GM23338 (cell line): Measurements from ENCODE around the gene PDE6A. TPM values are rescaled to one million over a fixed set of nuclear protein-coding genes. Genes with fewer than 3 reads are reported as not detected.

Source experiments
- ATAC-seq: fragments of 200-7000 bp; cut with Tn5 transposase; 3 replicates; pipeline ENCODE4 v1.9.1; 2020
- DNase-seq: peaks from one replicate; pipeline ENCODE4 v3.0.0-alpha.2; 2015; ENCODE audit warnings: low spot score
- H2AFZ ChIP-seq: fragments of 200-600 bp; sonication (generic); 2 replicates; pipeline ENCODE4 v1.8.0; 2016; ENCODE audit warnings: antibody characterized with exemption, mild to moderate bottlenecking, moderate library complexity
- H3F3A ChIP-seq: fragments of 200-600 bp; sonication (generic); replicated peaks from 2 replicates; pipeline ENCODE4 v1.8.0; 2017; ENCODE audit warnings: antibody characterized with exemption, mixed run types, low read depth
- H3K27ac ChIP-seq: fragments of 200-600 bp; sonication (generic); 2 replicates; pipeline ENCODE4 v1.6.1; 2016; ENCODE audit warnings: low read depth
- H3K27me3 ChIP-seq: fragments of 200-600 bp; sonication (generic); 2 replicates; pipeline ENCODE4 v1.8.0; 2016; ENCODE audit warnings: mild to moderate bottlenecking, mixed run types, moderate library complexity; ENCODE audit not compliant: insufficient read depth
- H3K36me3 ChIP-seq: fragments of 200-600 bp; sonication (generic); 2 replicates; pipeline ENCODE4 v1.8.0; 2016; ENCODE audit warnings: mild to moderate bottlenecking; ENCODE audit not compliant: insufficient read depth
- H3K4me1 ChIP-seq: fragments of 200-600 bp; sonication (generic); 2 replicates; pipeline ENCODE4 v1.8.0; 2016; ENCODE audit warnings: mild to moderate bottlenecking, moderate library complexity; ENCODE audit not compliant: insufficient read depth
- H3K4me2 ChIP-seq: fragments of 200-600 bp; sonication (generic); 2 replicates; pipeline ENCODE4 v1.7.1; 2017; ENCODE audit warnings: mixed run types
- H3K4me3 ChIP-seq: fragments of 200-600 bp; sonication (generic); 2 replicates; pipeline ENCODE4 v1.6.1; 2016; ENCODE audit warnings: mixed run types
- H3K79me2 ChIP-seq: fragments of 200-600 bp; sonication (generic); replicated peaks from 2 replicates; pipeline ENCODE4 v1.8.0; 2017; ENCODE audit warnings: mild to moderate bottlenecking; ENCODE audit not compliant: insufficient read depth
- H3K9me2 ChIP-seq: fragments of 200-600 bp; sonication (generic); 2 replicates; pipeline ENCODE4 v1.8.0; 2017; ENCODE audit not compliant: insufficient read depth
- H4K20me1 ChIP-seq: fragments of 200-600 bp; sonication (generic); replicated peaks from 2 replicates; pipeline ENCODE4 v1.8.0; 2017; ENCODE audit warnings: mild to moderate bottlenecking; ENCODE audit not compliant: insufficient read depth
- H3K27ac Mint-ChIP-seq: 2 replicates; pipeline ENCODE4 v1.8.0; 2020; ENCODE audit warnings: inconsistent platforms, mild to moderate bottlenecking, moderate library complexity, mixed read lengths
- H3K27me3 Mint-ChIP-seq: 3 replicates; pipeline ENCODE4 v1.8.0; 2022; ENCODE audit warnings: low read depth, mild to moderate bottlenecking, moderate library complexity, mixed read lengths, inconsistent platforms; ENCODE audit not compliant: insufficient read depth, poor library complexity
- H3K36me3 Mint-ChIP-seq: 3 replicates; pipeline ENCODE4 v1.8.0; 2021; ENCODE audit warnings: low read depth, mild to moderate bottlenecking, inconsistent platforms, moderate library complexity, mixed read lengths
- H3K4me1 Mint-ChIP-seq: 3 replicates; pipeline ENCODE4 v1.8.0; 2020; ENCODE audit warnings: mild to moderate bottlenecking, inconsistent platforms, mixed read lengths
- H3K4me3 Mint-ChIP-seq: 3 replicates; pipeline ENCODE4 v1.8.0; 2021; ENCODE audit warnings: moderate library complexity, mild to moderate bottlenecking, inconsistent platforms, mixed read lengths
- H3K9me3 Mint-ChIP-seq: 3 replicates; pipeline ENCODE4 v1.8.0; 2020; ENCODE audit warnings: moderate library complexity, mild to moderate bottlenecking, inconsistent platforms, mixed read lengths
- CREB1 ChIP-seq: fragments of 250-450 bp; sonication (Bioruptor Pico); IDR thresholded peaks from 2 replicates; pipeline ENCODE4 v1.5.0; 2020; ENCODE audit warnings: low read depth, mild to moderate bottlenecking, moderate library complexity
- CTCF ChIP-seq, 2 experiments: fragments of 200-600 bp in 1 of 2; sonication (generic) in 1 of 2; conservative IDR thresholded peaks; 2 replicates each; pipeline versions ENCODE4 v1.5.1 to v1.6.1; 2016 to 2017; ENCODE audit warnings: antibody characterized with exemption in 2 of 2, low read depth in 2 of 2, mild to moderate bottlenecking in 2 of 2, moderate library complexity in 1 of 2
- EZH2 ChIP-seq: fragments of 200-600 bp; sonication (generic); IDR thresholded peaks from one replicate; pipeline ENCODE4 v1.8.0; 2017; ENCODE audit warnings: antibody characterized with exemption, mild to moderate bottlenecking, low read depth; ENCODE audit not compliant: unreplicated experiment
- EZH2phosphoT487 ChIP-seq: fragments of 200-600 bp; sonication (generic); IDR thresholded peaks from one replicate; pipeline ENCODE4 v1.8.1; 2018; ENCODE audit warnings: antibody characterized with exemption; ENCODE audit not compliant: unreplicated experiment
- JUNB ChIP-seq: IDR thresholded peaks from one replicate; pipeline ENCODE4 v1.6.1; 2016; ENCODE audit warnings: antibody characterized with exemption; ENCODE audit not compliant: unreplicated experiment
- NANOG ChIP-seq: IDR thresholded peaks from 2 replicates; pipeline ENCODE4 v1.6.1; 2016; ENCODE audit warnings: antibody characterized with exemption, borderline replicate concordance
- POLR2AphosphoS5 ChIP-seq: IDR thresholded peaks from 2 replicates; pipeline ENCODE4 v1.6.1; 2016; ENCODE audit warnings: antibody characterized with exemption, low read depth
- STAT1 ChIP-seq: IDR thresholded peaks from one replicate; pipeline ENCODE4 v1.6.1; 2016; ENCODE audit warnings: antibody characterized with exemption; ENCODE audit not compliant: unreplicated experiment
- ZNF114 ChIP-seq: fragments of 250-450 bp; sonication (Bioruptor Pico); IDR thresholded peaks from 2 replicates; pipeline ENCODE4 v1.5.0; 2020; ENCODE audit warnings: mild to moderate bottlenecking, moderate library complexity
- ZNF331 ChIP-seq: fragments of 250-450 bp; sonication (Bioruptor Pico); IDR thresholded peaks from 2 replicates; pipeline ENCODE4 v1.5.0; 2020; ENCODE audit warnings: low read depth, mild to moderate bottlenecking, moderate library complexity
- polyA plus RNA-seq: library from polyadenylated mRNA; unstranded; fragments of >200 nt; fragmentation: Nextera tagmentation; extraction: Ambion mirVana; gene quantifications from 2 replicates; pipeline ENCODE4 v1.2.1, GENCODE V29; 2016
- total RNA-seq: library from RNA; depleted of rRNA; stranded (reverse); fragments of >200 nt; shearing (Covaris generic); gene quantifications from 2 replicates; pipeline ENCODE4 v1.2.3, GENCODE V29; 2014
- TF ChIP-seq, protein P1 (sequence below): IDR thresholded peaks from one replicate; pipeline ENCODE4 v1.6.1; 2018; ENCODE audit warnings: antibody characterized with exemption; ENCODE audit not compliant: unreplicated experiment
- TF ChIP-seq, protein P2 (sequence below): IDR thresholded peaks from 2 replicates; pipeline ENCODE4 v1.6.1; 2016; ENCODE audit warnings: antibody characterized with exemption
- TF ChIP-seq, protein P3 (sequence below): fragments of 250-450 bp; sonication (Bioruptor Pico); IDR thresholded peaks from 2 replicates; pipeline ENCODE4 v1.5.0; 2020; ENCODE audit warnings: mild to moderate bottlenecking, moderate library complexity

Gene PDE6A
- total and polyA plus RNA-seq, 2 experiments from 2014 or later = 0.08 TPM; not detected in 1

DNA sequence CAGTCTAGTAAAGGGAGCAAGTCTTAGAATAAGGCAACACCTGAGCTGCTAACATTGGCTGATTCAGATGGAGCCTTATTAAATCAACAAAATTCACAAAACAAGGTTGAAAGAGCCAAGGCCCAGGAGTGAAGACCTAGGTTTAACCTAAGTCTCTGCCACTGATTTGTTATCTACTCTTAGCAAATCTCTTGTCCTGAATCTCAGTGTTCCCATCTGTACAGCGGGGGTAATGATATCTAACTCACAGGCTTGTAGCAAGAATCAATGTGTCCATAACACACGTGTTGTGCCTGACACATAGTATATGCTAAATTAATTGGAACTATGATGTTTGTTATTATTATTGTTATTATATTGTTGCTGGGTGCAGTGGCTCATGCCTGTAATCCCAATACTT, 61.0 kb downstream of the PDE6A start:
- H3K27ac Mint-ChIP-seq = no peak overlapping the region
- H2AFZ ChIP-seq = no peak overlapping the region

More for the DNA sequence above, 61.0 kb downstream of the PDE6A start:
- no peak overlapping the region for H3K27ac ChIP-seq
- no peaks in the 10 kb centered on the region for H3K27me3 ChIP-seq
- Mint-ChIP-seq H3K27me3 (peaks cover 3% of the 10 kb centered on the region), H3K9me3 (no peaks in the 10 kb centered on the region), H3K4me1 (no peaks in the 10 kb centered on the region), H3K36me3 (no peaks in the 10 kb centered on the region), H3K4me3 (no peak overlapping the region)
- DNase-seq (no peak), ATAC-seq (no peak)
- no peak for TF ChIP-seq EZH2phosphoT487
- TF ChIP-seq CTCF (conservative IDR thresholded peaks at IDR 0.05; ENCODE audit: low read depth in 2 of 2) = no peak
- TF ChIP-seq POLR2AphosphoS5 = no peak
- no peak for TF ChIP-seq CREB1
- no peak for TF ChIP-seq ZNF331
- TF ChIP-seq, protein P1, sequence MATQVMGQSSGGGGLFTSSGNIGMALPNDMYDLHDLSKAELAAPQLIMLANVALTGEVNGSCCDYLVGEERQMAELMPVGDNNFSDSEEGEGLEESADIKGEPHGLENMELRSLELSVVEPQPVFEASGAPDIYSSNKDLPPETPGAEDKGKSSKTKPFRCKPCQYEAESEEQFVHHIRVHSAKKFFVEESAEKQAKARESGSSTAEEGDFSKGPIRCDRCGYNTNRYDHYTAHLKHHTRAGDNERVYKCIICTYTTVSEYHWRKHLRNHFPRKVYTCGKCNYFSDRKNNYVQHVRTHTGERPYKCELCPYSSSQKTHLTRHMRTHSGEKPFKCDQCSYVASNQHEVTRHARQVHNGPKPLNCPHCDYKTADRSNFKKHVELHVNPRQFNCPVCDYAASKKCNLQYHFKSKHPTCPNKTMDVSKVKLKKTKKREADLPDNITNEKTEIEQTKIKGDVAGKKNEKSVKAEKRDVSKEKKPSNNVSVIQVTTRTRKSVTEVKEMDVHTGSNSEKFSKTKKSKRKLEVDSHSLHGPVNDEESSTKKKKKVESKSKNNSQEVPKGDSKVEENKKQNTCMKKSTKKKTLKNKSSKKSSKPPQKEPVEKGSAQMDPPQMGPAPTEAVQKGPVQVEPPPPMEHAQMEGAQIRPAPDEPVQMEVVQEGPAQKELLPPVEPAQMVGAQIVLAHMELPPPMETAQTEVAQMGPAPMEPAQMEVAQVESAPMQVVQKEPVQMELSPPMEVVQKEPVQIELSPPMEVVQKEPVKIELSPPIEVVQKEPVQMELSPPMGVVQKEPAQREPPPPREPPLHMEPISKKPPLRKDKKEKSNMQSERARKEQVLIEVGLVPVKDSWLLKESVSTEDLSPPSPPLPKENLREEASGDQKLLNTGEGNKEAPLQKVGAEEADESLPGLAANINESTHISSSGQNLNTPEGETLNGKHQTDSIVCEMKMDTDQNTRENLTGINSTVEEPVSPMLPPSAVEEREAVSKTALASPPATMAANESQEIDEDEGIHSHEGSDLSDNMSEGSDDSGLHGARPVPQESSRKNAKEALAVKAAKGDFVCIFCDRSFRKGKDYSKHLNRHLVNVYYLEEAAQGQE = no peak
- TF ChIP-seq, protein P2, sequence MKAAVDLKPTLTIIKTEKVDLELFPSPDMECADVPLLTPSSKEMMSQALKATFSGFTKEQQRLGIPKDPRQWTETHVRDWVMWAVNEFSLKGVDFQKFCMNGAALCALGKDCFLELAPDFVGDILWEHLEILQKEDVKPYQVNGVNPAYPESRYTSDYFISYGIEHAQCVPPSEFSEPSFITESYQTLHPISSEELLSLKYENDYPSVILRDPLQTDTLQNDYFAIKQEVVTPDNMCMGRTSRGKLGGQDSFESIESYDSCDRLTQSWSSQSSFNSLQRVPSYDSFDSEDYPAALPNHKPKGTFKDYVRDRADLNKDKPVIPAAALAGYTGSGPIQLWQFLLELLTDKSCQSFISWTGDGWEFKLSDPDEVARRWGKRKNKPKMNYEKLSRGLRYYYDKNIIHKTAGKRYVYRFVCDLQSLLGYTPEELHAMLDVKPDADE = no peak
- no peak for TF ChIP-seq ZNF114
- TF ChIP-seq EZH2 = no peak
- TF ChIP-seq, protein P3, sequence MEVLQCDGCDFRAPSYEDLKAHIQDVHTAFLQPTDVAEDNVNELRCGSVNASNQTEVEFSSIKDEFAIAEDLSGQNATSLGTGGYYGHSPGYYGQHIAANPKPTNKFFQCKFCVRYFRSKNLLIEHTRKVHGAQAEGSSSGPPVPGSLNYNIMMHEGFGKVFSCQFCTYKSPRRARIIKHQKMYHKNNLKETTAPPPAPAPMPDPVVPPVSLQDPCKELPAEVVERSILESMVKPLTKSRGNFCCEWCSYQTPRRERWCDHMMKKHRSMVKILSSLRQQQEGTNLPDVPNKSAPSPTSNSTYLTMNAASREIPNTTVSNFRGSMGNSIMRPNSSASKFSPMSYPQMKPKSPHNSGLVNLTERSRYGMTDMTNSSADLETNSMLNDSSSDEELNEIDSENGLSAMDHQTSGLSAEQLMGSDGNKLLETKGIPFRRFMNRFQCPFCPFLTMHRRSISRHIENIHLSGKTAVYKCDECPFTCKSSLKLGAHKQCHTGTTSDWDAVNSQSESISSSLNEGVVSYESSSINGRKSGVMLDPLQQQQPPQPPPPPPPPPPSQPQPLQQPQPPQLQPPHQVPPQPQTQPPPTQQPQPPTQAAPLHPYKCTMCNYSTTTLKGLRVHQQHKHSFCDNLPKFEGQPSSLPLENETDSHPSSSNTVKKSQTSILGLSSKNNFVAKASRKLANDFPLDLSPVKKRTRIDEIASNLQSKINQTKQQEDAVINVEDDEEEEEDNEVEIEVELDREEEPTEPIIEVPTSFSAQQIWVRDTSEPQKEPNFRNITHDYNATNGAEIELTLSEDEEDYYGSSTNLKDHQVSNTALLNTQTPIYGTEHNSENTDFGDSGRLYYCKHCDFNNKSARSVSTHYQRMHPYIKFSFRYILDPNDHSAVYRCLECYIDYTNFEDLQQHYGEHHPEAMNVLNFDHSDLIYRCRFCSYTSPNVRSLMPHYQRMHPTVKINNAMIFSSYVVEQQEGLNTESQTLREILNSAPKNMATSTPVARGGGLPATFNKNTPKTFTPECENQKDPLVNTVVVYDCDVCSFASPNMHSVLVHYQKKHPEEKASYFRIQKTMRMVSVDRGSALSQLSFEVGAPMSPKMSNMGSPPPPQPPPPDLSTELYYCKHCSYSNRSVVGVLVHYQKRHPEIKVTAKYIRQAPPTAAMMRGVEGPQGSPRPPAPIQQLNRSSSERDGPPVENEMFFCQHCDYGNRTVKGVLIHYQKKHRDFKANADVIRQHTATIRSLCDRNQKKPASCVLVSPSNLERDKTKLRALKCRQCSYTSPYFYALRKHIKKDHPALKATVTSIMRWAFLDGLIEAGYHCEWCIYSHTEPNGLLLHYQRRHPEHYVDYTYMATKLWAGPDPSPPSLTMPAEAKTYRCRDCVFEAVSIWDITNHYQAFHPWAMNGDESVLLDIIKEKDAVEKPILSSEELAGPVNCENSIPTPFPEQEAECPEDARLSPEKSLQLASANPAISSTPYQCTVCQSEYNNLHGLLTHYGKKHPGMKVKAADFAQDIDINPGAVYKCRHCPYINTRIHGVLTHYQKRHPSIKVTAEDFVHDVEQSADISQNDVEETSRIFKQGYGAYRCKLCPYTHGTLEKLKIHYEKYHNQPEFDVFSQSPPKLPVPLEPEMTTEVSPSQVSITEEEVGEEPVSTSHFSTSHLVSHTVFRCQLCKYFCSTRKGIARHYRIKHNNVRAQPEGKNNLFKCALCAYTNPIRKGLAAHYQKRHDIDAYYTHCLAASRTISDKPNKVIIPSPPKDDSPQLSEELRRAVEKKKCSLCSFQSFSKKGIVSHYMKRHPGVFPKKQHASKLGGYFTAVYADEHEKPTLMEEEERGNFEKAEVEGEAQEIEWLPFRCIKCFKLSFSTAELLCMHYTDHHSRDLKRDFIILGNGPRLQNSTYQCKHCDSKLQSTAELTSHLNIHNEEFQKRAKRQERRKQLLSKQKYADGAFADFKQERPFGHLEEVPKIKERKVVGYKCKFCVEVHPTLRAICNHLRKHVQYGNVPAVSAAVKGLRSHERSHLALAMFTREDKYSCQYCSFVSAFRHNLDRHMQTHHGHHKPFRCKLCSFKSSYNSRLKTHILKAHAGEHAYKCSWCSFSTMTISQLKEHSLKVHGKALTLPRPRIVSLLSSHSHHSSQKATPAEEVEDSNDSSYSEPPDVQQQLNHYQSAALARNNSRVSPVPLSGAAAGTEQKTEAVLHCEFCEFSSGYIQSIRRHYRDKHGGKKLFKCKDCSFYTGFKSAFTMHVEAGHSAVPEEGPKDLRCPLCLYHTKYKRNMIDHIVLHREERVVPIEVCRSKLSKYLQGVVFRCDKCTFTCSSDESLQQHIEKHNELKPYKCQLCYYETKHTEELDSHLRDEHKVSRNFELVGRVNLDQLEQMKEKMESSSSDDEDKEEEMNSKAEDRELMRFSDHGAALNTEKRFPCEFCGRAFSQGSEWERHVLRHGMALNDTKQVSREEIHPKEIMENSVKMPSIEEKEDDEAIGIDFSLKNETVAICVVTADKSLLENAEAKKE (CRISPR knock-in tag) = no peak
- TF ChIP-seq JUNB = no peak
- no peak for TF ChIP-seq STAT1
- no peak for TF ChIP-seq NANOG
- H3K4me3 ChIP-seq = no peak overlapping the region
- H3K4me1 ChIP-seq = no peaks in the 10 kb centered on the region
- no peaks in the 10 kb centered on the region for H3K36me3 ChIP-seq
- no peaks in the 10 kb centered on the region for H3F3A ChIP-seq
- H3K9me2 ChIP-seq = no peaks in the 10 kb centered on the region
- H3K4me2 ChIP-seq = no peak overlapping the region
- H4K20me1 ChIP-seq = no peaks in the 10 kb centered on the region
- no peaks in the 10 kb centered on the region for H3K79me2 ChIP-seq
